ENCODE data around the gene WDR49.
"Not testable (repeated sequence)": the region's sequence is repeated elsewhere in the genome, so short reads cannot be mapped to it uniquely, and the experiment has no call there.

Gene WDR49

DNA sequence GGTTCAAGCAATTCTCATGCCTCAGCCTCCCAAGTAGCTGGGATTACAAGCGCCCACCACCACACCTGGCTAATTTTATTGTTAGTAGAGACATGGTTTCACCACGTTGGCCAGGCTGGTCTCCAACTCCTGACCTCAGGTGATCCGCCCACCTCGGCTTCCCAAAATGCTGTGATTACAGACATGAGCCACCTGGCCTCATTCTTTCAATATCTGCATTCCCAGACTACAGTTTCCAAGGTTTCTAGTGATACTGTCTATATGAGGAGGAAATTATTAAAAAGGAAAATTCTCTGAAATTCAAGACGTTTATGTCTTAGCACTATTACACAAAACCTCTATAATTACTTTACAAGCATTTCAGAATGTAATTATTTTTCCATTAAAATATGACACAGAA is 39.5 kb downstream of the WDR49 start:
- DNase-seq (ENCODE audit: low spot score): not testable (repeated sequence)

- DNase-seq (ENCODE audit: low spot score): no peak
Observed at GRCh38 chr3:167611718-167612117, 42.0 kb downstream of the WDR49 start.

DNA sequence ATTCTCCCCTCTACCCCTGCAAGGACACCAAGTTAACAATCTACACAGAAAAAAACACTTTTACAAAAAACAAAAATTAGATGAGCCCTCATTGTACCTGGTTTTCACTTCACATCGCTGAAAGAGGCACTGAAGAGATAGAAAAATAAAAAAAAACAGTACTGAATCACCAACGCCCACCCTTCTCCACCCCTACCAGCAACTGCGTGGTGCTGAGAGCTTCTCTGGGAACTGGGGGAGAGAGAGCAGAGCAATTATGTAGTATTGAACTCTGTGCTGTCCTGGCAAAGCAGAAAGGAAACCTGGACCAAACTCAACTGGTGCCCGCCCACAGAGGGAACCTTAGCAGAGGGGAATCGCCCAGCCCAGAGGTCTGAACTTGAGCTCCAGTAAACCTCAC is 44.6 kb downstream of the WDR49 start:
- DNase-seq (ENCODE audit: low spot score): no peak

DNA sequence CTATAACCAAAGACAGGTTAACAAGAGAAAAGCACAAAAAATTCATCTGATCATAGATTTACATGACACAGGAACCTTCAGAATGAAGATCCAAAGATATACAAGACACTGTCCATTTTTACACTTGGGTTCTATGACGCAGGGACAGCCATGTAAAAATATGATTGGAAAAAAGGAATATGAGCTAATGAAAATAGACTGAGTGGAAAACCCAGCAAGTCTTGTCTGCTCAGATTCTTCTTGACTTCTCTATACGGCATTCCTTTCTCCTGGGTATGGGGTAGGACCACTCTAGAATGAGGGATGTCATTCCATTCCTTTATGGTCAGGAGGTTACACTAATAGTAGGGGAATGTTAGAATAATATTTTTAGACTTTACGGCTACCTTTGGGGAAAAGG is 46.9 kb downstream of the WDR49 start:
- no peak for DNase-seq (ENCODE audit: low spot score)

DNA sequence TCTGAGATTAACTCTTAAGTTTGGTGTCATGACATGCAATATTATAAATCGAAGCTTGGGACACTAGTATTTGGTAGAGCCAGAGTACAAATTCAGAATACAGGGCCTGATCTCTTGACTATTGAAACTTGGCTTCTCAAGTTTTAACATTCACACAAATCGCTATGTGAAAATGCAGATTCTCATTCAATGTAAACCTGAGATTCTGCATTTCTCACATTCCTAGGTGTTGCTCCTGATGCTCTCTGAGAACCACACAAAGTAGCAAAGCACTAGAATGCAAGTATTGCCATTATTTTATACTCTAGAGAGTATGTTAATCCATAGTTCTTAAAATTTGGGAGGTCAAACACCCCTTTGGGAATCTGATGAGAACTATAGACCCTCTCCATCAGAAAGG is 47.9 kb downstream of the WDR49 start:
- no peak for DNase-seq (ENCODE audit: low spot score)

DNA sequence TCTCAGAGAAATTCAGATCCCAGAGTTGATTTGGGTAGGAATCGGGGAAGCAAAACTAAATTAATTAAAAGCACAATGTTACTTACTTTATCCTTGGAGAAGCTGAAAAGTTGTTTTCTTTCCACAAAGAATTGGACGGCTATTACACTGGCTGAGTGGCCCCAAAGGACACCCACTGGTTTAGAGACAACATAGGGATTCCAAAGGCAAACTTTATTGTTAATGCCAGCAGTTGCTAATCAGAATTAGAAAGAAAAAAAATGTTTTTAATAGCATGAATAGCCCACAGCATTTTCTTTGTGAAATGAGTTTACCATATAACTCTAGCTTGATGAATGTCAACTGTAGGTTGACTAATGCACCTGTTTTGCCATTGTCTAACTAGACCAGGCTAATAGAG is 51.7 kb downstream of the WDR49 start:
- DNase-seq (ENCODE audit: low spot score): no peak

DNA sequence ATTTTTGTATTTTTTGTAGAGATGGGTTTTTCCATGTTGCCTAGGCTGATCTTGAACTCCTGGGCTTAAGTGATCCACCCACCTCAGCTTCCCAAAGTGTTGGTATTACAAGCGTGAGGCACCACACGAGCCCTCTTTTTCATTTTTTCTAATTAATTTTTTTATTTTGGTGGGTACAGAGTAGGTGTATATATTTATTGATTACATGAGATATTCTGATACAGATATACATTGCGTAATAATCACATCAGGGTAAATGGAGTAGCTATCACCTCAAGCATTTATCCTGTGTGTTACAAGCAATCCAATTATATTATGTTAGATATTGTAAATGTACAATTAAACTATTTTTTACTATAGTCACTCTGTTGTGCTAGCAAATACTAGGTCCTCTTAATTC is 66.1 kb downstream of the WDR49 start:
- DNase-seq (ENCODE audit: low spot score): no peak

DNA sequence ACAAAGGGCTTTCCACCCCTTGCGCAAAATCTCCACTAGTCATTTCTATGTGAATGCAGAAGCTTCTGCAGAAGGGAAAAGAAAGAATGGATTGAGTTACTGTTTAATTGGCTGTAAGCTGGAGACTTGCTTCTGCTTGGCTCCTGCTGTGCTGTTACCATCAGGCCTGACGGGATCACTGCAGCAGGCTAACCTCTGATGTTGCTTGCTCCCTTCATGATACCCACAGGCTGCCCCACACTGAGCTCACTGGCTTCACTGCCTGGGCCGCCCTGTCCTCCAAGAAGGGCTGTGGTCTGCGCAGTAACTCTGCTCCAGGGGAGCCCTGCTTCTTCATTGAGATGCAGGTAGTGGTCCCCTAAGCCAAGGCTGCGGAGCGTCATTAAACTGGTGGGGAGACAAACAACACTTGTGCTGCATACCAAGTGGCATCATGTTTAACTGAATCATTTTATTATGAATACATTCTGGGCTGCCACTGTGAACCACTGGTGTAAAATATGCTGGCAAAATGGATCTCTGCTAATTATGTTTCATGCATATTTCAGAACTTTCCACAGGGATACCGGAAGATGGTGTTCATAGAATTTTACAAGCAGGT is 78.6 kb downstream of the WDR49 start:
- DNase-seq (ENCODE audit: low spot score): no peak

- no peak for DNase-seq (ENCODE audit: low spot score)
Observed at GRCh38 chr3:167572991-167573390, 80.8 kb downstream of the WDR49 start.

DNA sequence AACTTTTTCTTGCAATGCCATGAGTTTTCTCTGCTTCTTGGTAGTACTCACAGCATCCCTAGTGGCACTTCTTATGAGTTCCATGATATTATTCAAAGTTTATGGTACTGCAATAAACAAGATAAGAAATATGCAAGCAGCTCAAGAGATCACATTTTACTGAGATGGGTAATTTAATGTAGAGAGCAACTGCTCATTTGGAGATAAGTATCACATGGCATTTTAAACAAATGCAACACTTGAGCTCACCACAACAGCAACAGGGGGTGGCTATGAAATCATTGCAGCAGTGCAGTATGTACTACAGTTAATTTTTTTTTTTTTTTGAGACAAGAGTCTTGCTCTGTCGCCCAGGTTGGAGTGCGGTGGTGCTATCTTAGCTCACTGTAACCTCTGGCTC is 85.1 kb downstream of the WDR49 start:
- no peak for DNase-seq (ENCODE audit: low spot score)

DNA sequence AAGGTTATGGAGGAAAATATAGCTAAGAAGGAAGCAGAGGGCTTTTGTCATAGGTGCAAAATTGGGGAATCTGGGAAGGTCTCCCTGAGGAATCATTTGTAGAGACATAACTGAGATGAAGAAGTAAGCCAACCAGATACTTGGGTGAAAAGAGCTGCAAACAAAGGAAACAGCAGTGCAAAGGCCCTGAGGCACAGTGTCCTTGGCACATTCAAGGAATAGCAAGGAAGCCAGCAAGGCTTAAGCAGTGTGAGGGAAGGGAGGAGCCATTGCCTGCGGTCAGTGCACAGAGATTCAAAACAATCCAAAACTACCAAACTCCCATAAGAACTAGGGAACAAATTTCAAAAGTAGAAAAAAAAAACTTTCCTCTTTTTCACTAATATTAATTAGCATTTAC is 88.3 kb downstream of the WDR49 start:
- no peak for DNase-seq (ENCODE audit: low spot score)

DNA sequence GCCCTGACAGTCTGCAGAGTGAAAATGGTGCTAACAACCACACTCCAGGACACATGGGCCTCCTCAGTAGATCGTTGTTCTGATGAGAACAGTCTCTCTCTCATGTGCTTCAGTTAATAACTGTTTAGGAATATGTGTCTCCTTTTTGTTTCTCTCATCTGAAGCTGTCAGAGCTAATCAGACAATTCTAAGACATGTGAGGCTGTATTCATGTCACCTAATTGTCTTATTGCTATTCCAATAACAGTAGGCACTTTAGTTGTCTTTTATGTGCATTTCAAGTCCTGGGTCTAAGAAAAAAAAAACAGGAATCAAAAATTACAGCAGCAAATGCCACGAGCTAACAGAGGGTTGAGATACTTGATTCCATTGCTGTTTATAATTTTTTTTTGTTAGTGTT is 89.1 kb downstream of the WDR49 start:
- DNase-seq (ENCODE audit: low spot score): no peak

DNA sequence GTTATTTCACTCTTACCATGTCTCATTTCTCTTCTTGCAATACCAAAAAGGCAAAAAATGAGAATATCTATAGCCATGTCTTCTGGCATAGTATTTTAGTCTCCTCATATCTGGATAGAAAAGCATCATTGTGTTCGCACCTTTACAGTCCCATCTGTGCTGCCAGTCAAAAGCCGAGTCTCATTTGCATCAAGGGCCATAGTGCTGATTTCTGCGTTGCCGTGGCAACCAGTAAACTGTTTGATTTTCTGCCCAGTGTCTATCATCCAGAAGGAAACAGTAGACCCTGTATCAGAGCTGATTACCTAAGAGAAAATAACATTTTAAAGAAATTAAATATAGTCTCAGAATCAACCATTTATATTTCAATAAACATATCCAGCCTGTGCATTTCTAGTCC is 93.8 kb downstream of the WDR49 start:
- DNase-seq (ENCODE audit: low spot score): no peak

DNA sequence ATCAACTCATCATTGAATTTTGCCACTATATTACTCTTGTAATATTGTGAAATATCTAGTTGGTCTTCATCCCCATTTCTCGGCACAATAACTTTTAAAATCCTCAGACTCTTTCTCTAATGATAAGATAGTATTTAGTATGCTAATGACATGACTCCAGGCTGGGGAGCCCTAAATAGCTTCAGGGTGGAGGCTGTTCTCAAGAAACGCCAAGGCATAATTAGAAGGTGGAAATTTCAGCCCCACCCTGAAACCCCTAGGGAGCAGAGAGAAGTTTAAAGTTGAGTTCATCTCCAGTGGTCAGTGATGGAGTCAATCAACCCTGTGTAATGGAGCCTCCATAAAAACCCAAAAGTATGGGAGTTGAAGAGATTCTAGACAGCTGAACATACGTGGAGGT is 98.8 kb downstream of the WDR49 start:
- no peak for DNase-seq (ENCODE audit: low spot score)

DNA sequence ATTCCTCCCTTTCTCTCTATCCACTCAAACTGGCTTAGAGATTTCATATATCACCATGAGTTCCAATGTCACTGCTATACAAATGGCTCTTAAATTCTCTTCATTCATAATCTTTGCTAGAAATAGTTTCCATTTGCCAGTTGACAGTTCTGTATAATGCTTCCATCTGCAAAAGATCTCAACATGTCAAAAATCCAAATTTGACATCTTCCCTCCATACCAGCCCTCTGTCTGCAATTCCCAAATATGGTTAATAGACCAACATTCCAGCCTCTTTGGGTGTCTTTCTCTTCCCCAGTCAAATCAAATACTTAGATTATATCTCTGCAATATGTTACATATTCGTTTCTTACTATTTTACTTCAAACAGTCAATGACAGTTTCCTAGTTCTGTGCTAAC is 115.7 kb downstream of the WDR49 start:
- DNase-seq (ENCODE audit: low spot score): no peak

- no peak for DNase-seq (ENCODE audit: low spot score)
Observed at GRCh38 chr3:167521006-167521355, 132.8 kb downstream of the WDR49 start.

DNA sequence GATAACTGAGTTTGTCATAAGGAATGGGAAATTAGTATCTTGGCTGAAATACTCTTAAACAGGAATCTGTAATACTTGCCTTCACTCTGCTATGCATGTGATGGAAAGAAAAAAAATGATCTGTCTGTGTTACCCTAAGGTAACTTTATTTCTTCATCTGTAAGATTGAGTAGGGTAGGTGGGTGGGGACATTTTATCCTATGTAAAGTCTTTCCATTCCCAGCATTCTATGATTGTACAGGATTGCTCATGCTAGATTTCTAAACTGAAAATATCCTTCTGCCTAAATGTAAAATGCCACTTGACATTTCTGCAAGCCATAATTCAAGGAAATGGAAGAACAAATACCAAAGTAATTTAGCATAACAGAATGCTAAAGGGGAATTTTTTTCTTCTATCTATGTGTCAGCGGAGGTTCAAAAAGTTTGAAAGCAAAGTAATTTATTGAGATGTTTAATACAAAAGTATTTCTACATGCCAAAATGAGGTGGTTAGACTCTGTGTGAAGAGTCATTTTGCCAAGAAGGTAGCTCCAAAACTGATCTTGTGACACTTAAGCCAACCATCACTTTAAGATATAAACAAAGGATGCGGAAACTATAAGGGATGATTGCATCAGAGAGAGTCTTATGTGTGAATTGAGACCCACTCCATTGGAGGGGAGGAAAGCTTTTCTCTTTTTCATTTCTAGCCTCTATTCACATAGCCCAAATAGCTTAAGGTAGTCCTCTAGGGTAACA is 133.3 kb downstream of the WDR49 start:
- DNase-seq (ENCODE audit: low spot score): no peak

- no peak for DNase-seq (ENCODE audit: low spot score)
Observed at GRCh38 chr3:167507954-167508353, 145.8 kb downstream of the WDR49 start.

DNA sequence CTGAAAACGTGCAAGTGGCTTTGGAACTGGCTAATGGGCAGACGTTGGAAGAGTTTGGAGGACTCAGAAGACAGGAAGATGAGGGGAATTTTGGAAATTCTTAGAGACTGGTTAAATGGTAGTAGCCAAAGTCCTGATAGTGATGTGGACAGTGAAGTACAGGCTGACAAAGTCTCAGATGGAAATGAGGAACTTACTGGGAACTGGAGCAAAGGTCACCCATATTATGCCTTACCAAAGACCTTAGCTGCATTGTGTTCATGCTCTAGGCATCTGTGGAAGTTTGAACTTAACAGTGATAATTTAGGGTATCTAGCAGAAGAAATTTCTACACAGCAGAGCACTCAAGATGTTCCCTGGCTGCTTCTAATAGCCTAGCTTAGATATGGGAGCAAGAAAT is 151.3 kb downstream of the WDR49 start:
- no peak for DNase-seq (ENCODE audit: low spot score)

GRCh38 chr3:167501941-167502340 is 151.8 kb downstream of the WDR49 start:
- DNase-seq (ENCODE audit: low spot score): no peak

- DNase-seq (ENCODE audit: low spot score): no peak
Observed at GRCh38 chr3:167497903-167498302, 155.8 kb downstream of the WDR49 start.

DNA sequence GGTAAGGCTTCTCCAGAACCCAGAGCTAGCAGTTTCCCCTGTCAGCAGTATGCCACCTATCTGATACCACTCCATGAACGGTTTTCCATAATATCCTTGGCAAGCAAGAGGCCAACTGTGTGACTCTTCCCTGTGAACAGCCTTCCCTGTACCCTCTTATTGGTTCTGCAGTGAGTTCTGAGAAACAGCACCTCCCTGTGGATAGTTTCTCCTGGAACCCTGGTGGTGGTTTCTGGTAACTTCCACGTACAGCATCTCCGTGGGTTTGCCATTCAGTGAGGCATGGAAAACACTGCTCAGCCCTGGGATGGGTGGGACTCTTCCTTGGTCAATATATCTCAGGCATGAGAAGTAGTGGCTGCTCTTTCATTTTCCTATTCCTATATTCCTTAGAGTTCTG is 160.5 kb downstream of the WDR49 start:
- DNase-seq (ENCODE audit: low spot score): no peak

- DNase-seq (ENCODE audit: low spot score): no peak
Observed at GRCh38 chr3:167491621-167492020, 162.1 kb downstream of the WDR49 start.

DNA sequence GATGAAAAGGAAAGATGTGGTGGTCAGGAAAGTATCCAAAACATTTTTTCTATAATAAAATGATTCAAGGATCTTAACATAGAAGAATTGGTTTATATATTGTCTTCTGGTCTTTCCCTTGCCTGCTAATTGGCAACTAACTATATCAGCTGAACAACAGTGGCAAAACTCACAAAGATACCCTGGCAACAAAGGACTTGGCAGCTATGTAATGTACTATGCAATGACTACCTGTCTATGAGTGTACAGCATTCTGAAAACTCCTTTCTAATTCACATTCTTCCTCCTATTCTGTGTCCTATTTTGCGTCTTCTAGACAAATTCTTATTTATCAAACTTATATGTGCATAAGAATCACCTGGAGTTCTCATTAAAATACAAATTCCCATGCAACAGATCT is 164.2 kb downstream of the WDR49 start:
- no peak for DNase-seq (ENCODE audit: low spot score)

Measured in AG08396 (cell line).